GM12875 (cell line): ENCODE measurements around the gene HIPK2.

Experiments used
- H3K4me3 ChIP-seq: one replicate; pipeline ENCODE4 v1.5.1; 2011; ENCODE audit warnings: low read depth, low read length, control low read depth
- TF ChIP-seq, protein P1 (sequence below): IDR thresholded peaks from 2 replicates; pipeline ENCODE4 v1.5.1; 2011; ENCODE audit warnings: low read depth, mild to moderate bottlenecking, control low read depth, inconsistent platforms, low read length, moderate library complexity, borderline replicate concordance; ENCODE audit not compliant: insufficient read depth

The HIPK2 gene

DNA sequence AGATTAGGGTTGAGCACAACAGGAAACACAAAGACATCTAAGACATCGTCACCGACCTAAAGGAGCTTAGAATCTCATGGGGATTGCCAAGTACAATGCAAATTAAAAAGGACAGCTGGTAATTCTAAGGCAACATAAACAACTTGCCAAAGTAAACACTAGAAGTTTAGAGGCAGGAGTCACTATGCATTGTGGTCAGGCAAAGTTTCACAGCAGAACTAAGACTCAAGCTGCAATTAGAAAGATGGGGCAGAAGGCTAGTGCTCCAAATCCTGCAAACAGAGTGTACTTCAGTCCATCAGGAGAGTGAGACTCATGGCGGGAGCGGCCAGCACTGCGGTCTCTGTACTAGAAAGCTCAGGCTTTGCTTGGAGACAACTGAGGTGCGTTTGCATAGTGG lies 52.7 kb downstream of the HIPK2 start:
- H3K4me3 ChIP-seq, result no peak overlapping the region
- TF ChIP-seq, protein P1, sequence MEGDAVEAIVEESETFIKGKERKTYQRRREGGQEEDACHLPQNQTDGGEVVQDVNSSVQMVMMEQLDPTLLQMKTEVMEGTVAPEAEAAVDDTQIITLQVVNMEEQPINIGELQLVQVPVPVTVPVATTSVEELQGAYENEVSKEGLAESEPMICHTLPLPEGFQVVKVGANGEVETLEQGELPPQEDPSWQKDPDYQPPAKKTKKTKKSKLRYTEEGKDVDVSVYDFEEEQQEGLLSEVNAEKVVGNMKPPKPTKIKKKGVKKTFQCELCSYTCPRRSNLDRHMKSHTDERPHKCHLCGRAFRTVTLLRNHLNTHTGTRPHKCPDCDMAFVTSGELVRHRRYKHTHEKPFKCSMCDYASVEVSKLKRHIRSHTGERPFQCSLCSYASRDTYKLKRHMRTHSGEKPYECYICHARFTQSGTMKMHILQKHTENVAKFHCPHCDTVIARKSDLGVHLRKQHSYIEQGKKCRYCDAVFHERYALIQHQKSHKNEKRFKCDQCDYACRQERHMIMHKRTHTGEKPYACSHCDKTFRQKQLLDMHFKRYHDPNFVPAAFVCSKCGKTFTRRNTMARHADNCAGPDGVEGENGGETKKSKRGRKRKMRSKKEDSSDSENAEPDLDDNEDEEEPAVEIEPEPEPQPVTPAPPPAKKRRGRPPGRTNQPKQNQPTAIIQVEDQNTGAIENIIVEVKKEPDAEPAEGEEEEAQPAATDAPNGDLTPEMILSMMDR, result no peak

DNA sequence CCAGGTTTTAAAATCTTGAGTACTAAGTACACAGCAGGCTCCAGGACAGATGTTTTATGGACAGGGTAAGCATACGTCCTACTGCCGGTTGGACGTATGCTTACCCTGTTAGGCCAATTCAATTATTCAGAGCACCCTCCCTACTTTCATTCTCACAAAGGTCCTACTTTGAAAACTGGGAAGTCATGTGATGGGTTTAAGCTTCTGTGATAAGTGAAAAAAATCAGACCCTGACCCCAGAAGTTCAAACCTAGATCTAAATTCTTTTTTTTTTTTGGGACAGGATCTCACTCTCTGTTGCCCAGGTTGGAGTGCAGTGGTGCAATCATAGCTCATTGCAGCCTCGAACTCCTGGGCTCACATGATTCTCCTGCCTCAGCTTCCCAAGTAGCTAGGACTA lies 55.2 kb downstream of the HIPK2 start:
- H3K4me3 ChIP-seq, result no peak overlapping the region
- TF ChIP-seq, protein P1, result no peak

DNA sequence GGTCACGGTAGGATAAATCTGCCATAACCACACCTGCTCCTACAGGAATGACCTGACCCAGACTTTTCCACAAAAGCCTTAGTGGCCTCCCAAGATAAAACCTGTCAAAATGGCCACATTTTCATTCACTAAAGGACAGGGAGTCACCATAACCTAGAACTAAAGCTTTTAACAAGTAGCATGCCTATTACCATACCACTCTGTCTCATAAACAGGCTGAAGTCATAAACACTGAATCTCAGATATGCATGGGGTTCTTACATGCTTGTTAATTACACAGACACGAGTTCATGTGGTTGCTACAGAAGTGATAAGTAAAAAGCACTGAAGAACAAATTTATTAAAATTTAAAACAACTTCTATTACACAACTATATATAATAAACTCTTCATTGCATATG lies 56.0 kb downstream of the HIPK2 start:
- H3K4me3 ChIP-seq, result no peak overlapping the region

DNA sequence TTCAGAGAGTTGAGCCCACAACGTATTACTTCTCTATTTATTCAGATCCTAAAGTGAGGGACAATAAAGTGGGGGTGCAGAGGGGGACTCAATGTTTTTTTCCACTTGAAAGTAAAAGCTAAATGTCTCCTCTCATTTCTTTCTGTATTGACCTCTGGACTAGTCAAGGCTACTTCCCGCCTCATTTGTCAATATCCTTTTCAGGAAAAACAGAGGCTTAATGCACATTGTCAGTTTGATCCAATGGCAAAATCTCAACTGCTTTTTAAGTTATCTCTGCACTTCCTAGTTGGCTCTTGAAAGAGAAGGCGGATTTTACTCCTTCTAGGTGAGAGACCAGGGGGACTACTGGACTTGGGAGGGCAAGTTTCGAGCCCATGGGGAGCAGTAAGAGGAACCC lies 56.4 kb downstream of the HIPK2 start:
- no peak overlapping the region for H3K4me3 ChIP-seq
- TF ChIP-seq, protein P1, result no peak

More for the DNA sequence above, 56.0 kb downstream of the HIPK2 start:
- TF ChIP-seq, protein P1, result no peak

DNA sequence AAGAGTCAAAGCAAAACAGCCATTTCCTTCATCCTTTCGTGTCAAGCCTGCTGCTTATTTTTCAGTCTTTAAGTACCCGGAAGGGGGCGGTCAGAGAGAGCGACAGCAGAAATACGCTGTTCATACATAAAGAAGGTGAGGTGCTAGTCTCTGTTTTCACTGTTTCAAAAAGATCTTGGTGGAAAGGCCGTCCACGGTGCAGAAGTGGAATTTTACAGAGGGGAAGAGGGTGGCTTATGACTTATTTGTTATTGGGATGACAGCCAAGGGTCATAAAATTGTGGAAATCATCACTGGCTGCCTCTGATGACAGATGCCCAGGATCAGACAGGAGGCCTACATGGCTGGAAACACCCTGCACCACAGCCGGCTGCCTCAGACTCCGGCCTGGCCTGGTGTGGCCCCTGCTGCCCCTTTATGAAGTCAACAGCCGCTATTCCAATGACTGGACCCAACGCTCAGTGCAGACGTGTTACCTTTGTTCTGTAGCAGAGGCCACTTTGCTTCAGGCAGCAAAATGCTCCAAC lies 57.0 kb downstream of the HIPK2 start:
- TF ChIP-seq, protein P1, result no peak
- H3K4me3 ChIP-seq, result no peak overlapping the region

DNA sequence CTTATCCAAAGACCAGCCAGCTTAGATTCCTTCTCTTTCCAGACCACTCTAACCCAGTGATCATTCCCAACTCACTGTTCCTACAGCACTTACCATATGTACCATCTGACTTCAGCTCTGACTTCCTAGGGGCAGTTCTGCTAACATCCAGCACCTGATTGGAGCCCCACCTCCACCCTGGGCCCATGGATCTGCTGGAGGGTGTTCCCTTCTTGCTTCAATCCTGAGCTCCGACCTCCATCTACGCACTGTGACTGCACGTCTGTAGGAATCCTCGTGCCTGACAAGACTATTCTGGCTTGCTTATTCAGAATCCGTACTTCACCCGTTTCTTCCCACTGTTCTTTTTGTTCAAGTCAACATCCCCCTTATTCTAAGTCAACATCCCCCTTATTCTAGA lies 57.6 kb downstream of the HIPK2 start:
- no peak overlapping the region for H3K4me3 ChIP-seq
- TF ChIP-seq, protein P1, result no peak

DNA sequence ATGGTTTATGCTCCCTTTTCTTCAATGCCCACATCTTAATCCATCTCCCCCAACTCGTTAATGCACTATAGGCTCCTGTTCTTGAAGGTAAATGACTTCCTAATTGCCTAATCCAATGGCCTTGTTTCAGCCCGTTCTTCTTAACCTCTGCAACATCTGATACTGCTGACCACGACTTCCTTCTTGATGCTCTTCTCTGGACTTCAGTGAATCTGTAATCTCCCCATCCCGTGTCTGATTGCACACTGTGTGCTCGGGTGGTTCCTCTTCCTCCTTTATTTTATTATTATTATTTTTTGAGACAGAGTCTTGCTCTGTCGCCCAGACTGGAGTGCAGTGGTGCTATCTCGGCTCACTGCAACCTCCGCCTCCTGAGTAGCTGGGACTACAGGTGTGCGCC lies 58.9 kb downstream of the HIPK2 start:
- TF ChIP-seq, protein P1, result no peak
- H3K4me3 ChIP-seq, result no peak overlapping the region
